ENCODE measurements around the gene FADS6. TPM values are rescaled to one million over a fixed set of nuclear protein-coding genes. Genes with fewer than 3 reads are reported as not detected.

FADS6 gene
- polyA plus RNA-seq, 3 donors, result not detected

DNA sequence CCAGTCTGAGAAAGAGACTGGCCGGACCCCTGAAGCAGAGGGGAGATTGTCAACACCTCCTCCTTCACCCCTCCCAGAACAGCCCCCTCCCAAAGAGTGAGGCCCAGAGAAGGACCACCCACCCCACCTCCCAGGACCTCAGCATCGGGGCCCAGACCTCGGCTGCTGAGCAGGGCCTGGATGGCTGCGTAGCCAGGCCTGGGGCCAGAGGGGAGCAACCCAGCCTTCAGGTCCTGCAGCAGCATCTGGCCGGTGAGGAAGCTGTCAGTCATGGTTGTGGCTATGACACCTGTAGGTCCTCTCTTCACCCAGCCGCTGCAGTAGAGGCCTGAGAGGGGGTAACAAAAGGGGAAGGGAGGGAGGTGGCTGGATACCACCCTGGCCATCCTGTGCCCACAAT is 30.5 kb downstream of the FADS6 start:
- H3K9ac ChIP-seq (ENCODE audit: insufficient read depth, low read length, poor library complexity, severe bottlenecking), result no peak overlapping the region
- H3K4me3 Mint-ChIP-seq, result no peak overlapping the region
- H3K27ac Mint-ChIP-seq, result no peak overlapping the region
- H3K4me1 Mint-ChIP-seq, result peaks cover 27% of the 10 kb centered on the region
- 86% methylated on average over 2 of the region's 6 CpGs for WGBS (ENCODE audit: insufficient coverage)
- H3K27me3 ChIP-seq (ENCODE audit: control insufficient read depth in 2 of 2, insufficient read depth in 2 of 2, low read length in 2 of 2), result peaks cover 31 to 45% of the 10 kb centered on the region in 2 donors
- no peak overlapping the region for H2AFZ ChIP-seq (ENCODE audit: insufficient read depth, low read depth, low read length, poor library complexity, severe bottlenecking)
- peaks cover 38 to 53% (median 52%) of the 10 kb centered on the region in 3 donors for H3K27me3 Mint-ChIP-seq (ENCODE audit: low read depth in 3 of 3)
- no peaks in the 10 kb centered on the region for H4K20me1 ChIP-seq (ENCODE audit: insufficient read depth, low read length)
- no peaks in the 10 kb centered on the region for H3K79me2 ChIP-seq (ENCODE audit: insufficient read depth, low read length)
- H3K9me3 Mint-ChIP-seq, result peaks cover 0 to 28% (median 8%) of the 10 kb centered on the region in 7 donors
- H3K36me3 Mint-ChIP-seq, result peaks cover 16 to 18% of the 10 kb centered on the region in 2 donors
- peaks cover 0 to 10% of the 10 kb centered on the region in 2 donors for H3K9me3 ChIP-seq (replicated peaks in 1 of 2; ENCODE audit: control insufficient read depth in 1 of 2, insufficient read depth in 1 of 2, low read length in 2 of 2)
- intact Hi-C loops (cut with micrococcal nuclease), result loop anchor here (1.0 to 10.0 kb wide), 6 partner anchors 70 to 488 kb away; no protein-coding TSS in a partner anchor
- no peak overlapping the region for H3K4me3 ChIP-seq (replicated peaks in 1 of 3; ENCODE audit: low read depth in 2 of 3, low read length in 3 of 3)
- peaks cover 23 to 31% of the 10 kb centered on the region in 2 donors for H3K4me1 ChIP-seq (ENCODE audit: control insufficient read depth in 1 of 2, insufficient read depth in 2 of 2, low read length in 2 of 2)
- no peaks in the 10 kb centered on the region for H3K36me3 ChIP-seq (replicated peaks in 1 of 2; ENCODE audit: control insufficient read depth in 1 of 2, insufficient read depth in 2 of 2, low read length in 2 of 2)
- no peak for DNase-seq
- no peak overlapping the region for H3K27ac ChIP-seq (ENCODE audit: low read depth in 1 of 2, low read length in 2 of 2)
- H3K4me2 ChIP-seq (replicated peaks; ENCODE audit: extremely low read depth, low read length, poor library complexity, severe bottlenecking), result no peak overlapping the region
- TF ChIP-seq, protein P1, sequence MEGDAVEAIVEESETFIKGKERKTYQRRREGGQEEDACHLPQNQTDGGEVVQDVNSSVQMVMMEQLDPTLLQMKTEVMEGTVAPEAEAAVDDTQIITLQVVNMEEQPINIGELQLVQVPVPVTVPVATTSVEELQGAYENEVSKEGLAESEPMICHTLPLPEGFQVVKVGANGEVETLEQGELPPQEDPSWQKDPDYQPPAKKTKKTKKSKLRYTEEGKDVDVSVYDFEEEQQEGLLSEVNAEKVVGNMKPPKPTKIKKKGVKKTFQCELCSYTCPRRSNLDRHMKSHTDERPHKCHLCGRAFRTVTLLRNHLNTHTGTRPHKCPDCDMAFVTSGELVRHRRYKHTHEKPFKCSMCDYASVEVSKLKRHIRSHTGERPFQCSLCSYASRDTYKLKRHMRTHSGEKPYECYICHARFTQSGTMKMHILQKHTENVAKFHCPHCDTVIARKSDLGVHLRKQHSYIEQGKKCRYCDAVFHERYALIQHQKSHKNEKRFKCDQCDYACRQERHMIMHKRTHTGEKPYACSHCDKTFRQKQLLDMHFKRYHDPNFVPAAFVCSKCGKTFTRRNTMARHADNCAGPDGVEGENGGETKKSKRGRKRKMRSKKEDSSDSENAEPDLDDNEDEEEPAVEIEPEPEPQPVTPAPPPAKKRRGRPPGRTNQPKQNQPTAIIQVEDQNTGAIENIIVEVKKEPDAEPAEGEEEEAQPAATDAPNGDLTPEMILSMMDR (IDR thresholded peaks at IDR 0.05), result no peak

DNA sequence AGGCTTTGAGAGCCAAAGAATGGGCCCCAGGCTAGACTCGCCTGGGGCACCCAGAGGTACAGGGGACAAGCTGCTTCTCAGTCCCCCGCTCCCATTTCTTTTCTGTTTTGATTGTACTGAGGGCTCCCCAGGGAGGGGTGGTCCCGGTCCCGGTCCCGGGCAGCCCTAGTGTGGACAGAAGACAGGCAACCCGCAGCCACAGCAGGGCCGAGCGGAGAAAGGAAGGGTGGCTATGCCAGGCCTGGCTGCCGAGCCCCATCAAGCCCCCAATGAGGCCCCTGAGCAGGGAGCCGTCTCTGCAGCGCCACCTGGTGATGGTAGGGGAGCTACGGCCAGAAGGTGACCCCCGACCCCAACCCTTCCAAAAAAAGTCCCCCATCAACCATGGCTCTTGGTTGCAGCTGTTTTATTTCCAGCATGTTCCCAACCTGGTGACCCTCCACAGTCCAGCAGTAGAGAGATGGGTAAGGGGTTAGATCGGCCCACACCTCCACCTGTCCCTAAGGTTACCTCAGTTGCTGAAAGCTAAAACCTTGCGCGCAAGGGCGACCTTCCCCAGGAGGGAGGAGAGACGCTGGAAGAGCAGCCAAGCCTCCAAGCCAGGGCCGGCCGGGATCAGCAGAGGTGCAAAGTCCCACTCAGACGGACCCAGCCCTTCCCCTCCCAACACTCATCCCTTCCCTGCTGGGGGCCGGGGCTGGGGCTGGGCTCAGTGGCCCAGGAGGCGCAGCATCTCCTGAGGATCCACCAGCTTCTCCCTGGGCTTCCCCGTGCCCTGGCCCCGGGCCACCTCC is 31.1 kb downstream of the FADS6 start:
- peaks cover 16 to 19% of the 10 kb centered on the region in 2 donors for H3K36me3 Mint-ChIP-seq
- DNase-seq, result peak; percentile 63 to 72 (median 69)
- H3K4me3 ChIP-seq (replicated peaks in 1 of 3; ENCODE audit: low read depth in 2 of 3, low read length in 3 of 3), result peak overlapping the region in 1 of 3 experiments; percentile 46
- H3K4me3 Mint-ChIP-seq, result peak overlapping the region; percentile 65 to 87
- WGBS (ENCODE audit: insufficient coverage), result 44% methylated on average over 16 of the region's 25 CpGs
- H3K27ac Mint-ChIP-seq, result peak overlapping the region in 2 of 7 donors; percentile 25 to 61
- H3K4me1 ChIP-seq (ENCODE audit: control insufficient read depth in 1 of 2, insufficient read depth in 2 of 2, low read length in 2 of 2), result peaks cover 23 to 31% of the 10 kb centered on the region in 2 donors
- intact Hi-C loops (cut with micrococcal nuclease), result loop anchor here (1.0 to 10.0 kb wide), 6 partner anchors 70 to 488 kb away; no protein-coding TSS in a partner anchor
- H3K9ac ChIP-seq (ENCODE audit: insufficient read depth, low read length, poor library complexity, severe bottlenecking), result no peak overlapping the region
- peaks cover 0 to 10% of the 10 kb centered on the region in 2 donors for H3K9me3 ChIP-seq (replicated peaks in 1 of 2; ENCODE audit: control insufficient read depth in 1 of 2, insufficient read depth in 1 of 2, low read length in 2 of 2)
- H3K4me2 ChIP-seq (replicated peaks; ENCODE audit: extremely low read depth, low read length, poor library complexity, severe bottlenecking), result peak overlapping the region; percentile 47
- H3K27me3 ChIP-seq (ENCODE audit: control insufficient read depth in 2 of 2, insufficient read depth in 2 of 2, low read length in 2 of 2), result peaks cover 35 to 52% of the 10 kb centered on the region in 2 donors
- H3K27me3 Mint-ChIP-seq (ENCODE audit: low read depth in 3 of 3), result peaks cover 44 to 60% (median 58%) of the 10 kb centered on the region in 3 donors
- H3K4me1 Mint-ChIP-seq, result peaks cover 27% of the 10 kb centered on the region
- TF ChIP-seq, protein P1 (IDR thresholded peaks at IDR 0.05), result peak; percentile 93
- H4K20me1 ChIP-seq (ENCODE audit: insufficient read depth, low read length), result no peaks in the 10 kb centered on the region
- no peaks in the 10 kb centered on the region for H3K36me3 ChIP-seq (replicated peaks in 1 of 2; ENCODE audit: control insufficient read depth in 1 of 2, insufficient read depth in 2 of 2, low read length in 2 of 2)
- no peak overlapping the region for H3K27ac ChIP-seq (ENCODE audit: low read depth in 1 of 2, low read length in 2 of 2)
- H3K9me3 Mint-ChIP-seq, result peaks cover 0 to 28% (median 8%) of the 10 kb centered on the region in 7 donors
- H3K79me2 ChIP-seq (ENCODE audit: insufficient read depth, low read length), result no peaks in the 10 kb centered on the region
- H2AFZ ChIP-seq (ENCODE audit: insufficient read depth, low read depth, low read length, poor library complexity, severe bottlenecking), result peak overlapping the region; percentile 15

Data from CD14-positive monocyte (primary cell).